Brain microvascular endothelial cell (primary cell): Measurements from ENCODE around the gene TTLL10.

Experiments used
- DNase-seq: peaks from one replicate; pipeline ENCODE4 v3.0.0-alpha.2; 2020
- H3K27ac ChIP-seq: fragments of 250-450 bp; sonication (Bioruptor Pico); 2 replicates; pipeline ENCODE4 v1.5.1; 2020; ENCODE audit warnings: mild to moderate bottlenecking, moderate library complexity
- H3K27me3 ChIP-seq: fragments of 250-450 bp; sonication (Bioruptor Pico); replicated peaks from 2 replicates; pipeline ENCODE4 v1.5.1; 2020; ENCODE audit warnings: mild to moderate bottlenecking
- H3K36me3 ChIP-seq: fragments of 250-450 bp; sonication (Bioruptor Pico); replicated peaks from 2 replicates; pipeline ENCODE4 v1.5.1; 2020; ENCODE audit warnings: mild to moderate bottlenecking
- H3K4me3 ChIP-seq: 2 replicates; pipeline ENCODE4 v1.5.1; 2011; ENCODE audit warnings: low read depth, mild to moderate bottlenecking, control low read depth, low read length, moderate library complexity
- in situ Hi-C: cut with HindIII; loops from 2 replicates; pipeline ENCODE4 v1.10.0; 2017; ENCODE audit warnings: low sequenced_read_pairs, low pct_ligation_motif_present
- TF ChIP-seq, protein P1 (sequence below): IDR thresholded peaks from 2 replicates; pipeline ENCODE4 v1.5.1; 2011; ENCODE audit warnings: low read depth, mild to moderate bottlenecking, moderate library complexity, low read length, control low read depth, inconsistent platforms; ENCODE audit errors: missing control alignments

The TTLL10 gene

DNA sequence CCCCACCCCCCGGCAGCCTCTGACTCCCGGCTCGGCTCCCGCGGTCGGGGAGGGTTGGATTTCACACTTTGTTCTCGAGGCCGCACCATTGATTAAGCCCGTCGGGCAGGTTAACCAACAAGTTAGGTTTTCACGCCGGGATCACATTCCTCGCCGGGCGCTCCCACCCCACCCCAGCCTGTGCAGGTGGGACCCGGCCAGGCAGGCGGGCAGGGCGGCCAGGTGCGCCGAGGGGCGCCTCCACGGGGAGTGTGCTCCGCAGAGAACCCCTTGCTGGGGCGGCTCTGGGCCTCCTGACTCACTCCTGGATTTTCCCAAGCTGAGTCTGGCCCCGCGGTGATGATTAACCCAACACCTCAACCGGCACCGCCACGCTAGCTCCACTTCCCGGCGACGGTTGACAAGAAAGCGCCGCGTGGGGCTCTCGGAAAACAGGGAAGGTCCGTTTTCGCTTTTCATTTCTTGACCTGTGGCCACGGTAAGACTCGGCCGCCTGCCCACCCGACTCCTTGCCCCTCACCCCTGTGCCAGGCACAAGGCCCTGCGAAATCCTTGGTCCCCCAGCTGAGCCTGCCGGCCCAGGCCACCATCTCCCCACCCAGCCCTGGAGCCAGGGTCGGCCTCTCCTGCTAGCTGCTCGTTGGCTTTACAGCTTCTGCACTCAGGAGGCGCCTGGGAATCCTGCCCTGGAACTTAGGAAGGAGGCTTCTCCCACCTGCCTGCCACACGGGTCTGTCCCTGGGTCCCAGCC is 8.8 kb upstream of the TTLL10 start:
- Histone ChIP-seq H3K27ac (no peak overlapping the region), H3K27me3 (peaks cover 22% of the 10 kb centered on the region), H3K4me3 (no peak overlapping the region), H3K36me3 (no peaks in the 10 kb centered on the region)
- DNase-seq: no peak
- in situ Hi-C loops: no loop called here
- TF ChIP-seq, protein P1, sequence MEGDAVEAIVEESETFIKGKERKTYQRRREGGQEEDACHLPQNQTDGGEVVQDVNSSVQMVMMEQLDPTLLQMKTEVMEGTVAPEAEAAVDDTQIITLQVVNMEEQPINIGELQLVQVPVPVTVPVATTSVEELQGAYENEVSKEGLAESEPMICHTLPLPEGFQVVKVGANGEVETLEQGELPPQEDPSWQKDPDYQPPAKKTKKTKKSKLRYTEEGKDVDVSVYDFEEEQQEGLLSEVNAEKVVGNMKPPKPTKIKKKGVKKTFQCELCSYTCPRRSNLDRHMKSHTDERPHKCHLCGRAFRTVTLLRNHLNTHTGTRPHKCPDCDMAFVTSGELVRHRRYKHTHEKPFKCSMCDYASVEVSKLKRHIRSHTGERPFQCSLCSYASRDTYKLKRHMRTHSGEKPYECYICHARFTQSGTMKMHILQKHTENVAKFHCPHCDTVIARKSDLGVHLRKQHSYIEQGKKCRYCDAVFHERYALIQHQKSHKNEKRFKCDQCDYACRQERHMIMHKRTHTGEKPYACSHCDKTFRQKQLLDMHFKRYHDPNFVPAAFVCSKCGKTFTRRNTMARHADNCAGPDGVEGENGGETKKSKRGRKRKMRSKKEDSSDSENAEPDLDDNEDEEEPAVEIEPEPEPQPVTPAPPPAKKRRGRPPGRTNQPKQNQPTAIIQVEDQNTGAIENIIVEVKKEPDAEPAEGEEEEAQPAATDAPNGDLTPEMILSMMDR: no peak

DNA sequence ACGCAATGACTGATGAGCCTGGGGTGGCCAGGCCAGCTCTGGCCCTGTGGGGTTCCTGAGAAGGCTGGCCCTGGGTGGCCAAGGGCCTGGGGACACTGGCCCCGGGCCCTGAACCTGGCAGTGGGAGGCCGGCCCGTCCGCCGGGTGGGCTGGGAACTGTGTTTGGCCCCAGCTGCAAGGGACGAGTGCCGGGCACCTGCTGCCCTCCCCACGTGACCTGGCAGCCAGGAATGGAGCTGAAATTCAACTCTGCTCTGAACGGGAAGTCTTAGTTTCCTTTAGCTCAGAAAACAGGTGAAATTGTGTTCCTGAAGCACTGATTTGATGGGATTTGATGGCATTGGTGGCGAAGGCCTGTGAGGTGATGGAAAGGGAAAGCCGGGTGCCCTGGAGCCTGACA is 8.2 kb upstream of the TTLL10 start:
- Histone ChIP-seq H3K4me3 (no peak overlapping the region), H3K27me3 (peaks cover 26% of the 10 kb centered on the region), H3K27ac (no peak overlapping the region), H3K36me3 (no peaks in the 10 kb centered on the region)
- no peak for DNase-seq
- TF ChIP-seq, protein P1: no peak
- in situ Hi-C loops: no loop called here

DNA sequence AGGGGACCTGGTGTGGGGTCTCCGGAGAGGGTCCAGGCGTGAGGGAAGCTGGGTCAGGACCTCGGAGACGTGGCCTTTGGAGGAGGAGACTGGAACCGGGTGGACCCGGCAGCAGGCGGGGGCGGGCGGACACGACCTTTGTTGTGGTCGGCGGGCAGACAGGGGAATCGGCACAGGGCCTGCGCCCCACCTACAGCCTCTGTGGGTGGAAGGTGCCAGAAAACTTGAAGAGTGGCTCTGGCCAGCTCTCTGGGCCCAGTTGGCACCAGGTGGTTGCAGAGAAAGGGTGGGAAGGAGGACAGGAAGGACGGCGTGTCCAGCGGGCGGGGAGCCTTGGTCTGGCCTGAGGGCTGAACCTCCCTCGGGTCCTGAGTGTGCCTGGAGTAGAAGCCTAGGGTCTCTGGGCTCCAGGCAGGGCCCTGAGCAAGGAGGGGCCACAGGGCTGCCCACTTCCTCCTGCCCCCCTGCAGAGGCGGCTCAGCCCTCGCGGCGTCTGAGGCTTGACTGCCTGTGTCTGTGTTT is 7.7 kb upstream of the TTLL10 start:
- H3K27me3 ChIP-seq: peaks cover 30% of the 10 kb centered on the region
- H3K27ac ChIP-seq: no peak overlapping the region
- H3K4me3 ChIP-seq: no peak overlapping the region

DNA sequence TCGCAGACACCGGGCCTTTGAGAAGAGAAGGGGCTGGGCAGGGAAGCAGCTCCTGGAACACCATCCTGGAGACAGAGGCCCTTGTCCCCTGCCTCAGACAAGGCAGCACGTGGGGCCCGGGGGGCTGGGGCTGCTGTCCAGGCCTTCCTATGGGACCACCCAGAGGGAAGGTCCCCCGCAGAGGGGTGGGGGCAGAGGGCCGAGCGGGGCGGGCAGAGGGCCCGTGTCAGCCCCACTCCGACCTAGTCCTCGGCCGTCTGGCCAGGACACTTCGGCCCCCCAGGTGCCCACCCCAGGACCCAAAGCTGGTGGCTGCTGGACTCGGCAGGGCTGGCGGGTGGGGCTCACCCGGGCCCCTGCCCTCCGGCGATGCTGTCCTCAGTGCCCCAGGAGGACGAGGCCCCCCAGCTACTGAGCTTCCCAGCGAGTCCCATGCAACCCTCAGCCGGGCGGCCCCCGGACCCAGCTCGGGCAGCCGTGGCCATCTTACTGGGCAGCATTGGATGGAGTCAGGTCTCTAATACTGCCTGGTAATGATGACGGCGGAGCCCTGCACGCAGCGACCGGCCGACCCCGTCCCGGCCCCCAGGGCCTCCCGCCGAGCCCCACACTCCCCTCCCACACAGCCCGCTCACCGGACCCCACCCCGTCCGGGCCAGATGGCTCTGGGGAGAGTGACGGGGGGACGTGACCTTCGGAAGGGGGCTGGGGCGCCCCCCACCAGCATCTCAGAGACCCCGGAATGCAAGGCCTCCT is 6.9 kb upstream of the TTLL10 start:
- Histone ChIP-seq H3K4me3 (no peak overlapping the region), H3K27ac (no peak overlapping the region), H3K36me3 (no peaks in the 10 kb centered on the region), H3K27me3 (peaks cover 33% of the 10 kb centered on the region)
- no peak for DNase-seq
- in situ Hi-C loops: no loop called here
- TF ChIP-seq, protein P1: no peak

More for the DNA sequence above, 7.7 kb upstream of the TTLL10 start:
- TF ChIP-seq, protein P1: no peak
- in situ Hi-C loops: no loop called here
- no peaks in the 10 kb centered on the region for H3K36me3 ChIP-seq
- DNase-seq: no peak

DNA sequence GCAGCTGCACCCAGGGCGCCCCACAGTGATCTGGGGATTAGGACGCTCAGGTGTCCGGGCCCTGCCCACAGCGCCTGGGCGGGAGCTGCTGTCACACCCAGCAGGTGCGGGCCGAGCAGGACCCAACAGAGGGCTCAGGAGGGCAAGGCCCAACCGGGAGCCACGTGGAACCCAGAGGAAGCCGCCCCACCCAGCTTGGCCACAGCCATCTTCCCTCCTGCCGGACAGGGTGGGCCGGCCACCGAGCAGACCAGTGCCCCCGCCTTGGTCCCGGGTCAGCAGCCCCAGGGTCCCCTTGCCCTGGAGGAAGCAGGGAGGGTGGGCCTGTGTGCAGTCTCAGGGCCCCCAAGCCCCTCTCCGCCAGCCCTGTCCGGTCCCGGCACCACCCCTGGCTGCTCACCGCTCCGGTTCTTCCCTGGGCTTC is 6.3 kb upstream of the TTLL10 start:
- in situ Hi-C loops: no loop called here
- DNase-seq: no peak
- no peak overlapping the region for H3K27ac ChIP-seq
- H3K4me3 ChIP-seq: no peak overlapping the region
- peaks cover 37% of the 10 kb centered on the region for H3K27me3 ChIP-seq
- H3K36me3 ChIP-seq: no peaks in the 10 kb centered on the region
- TF ChIP-seq, protein P1: no peak
